GM23338 (cell line): Measurements from ENCODE around the gene PLEKHG4B. TPM values are rescaled to one million over a fixed set of nuclear protein-coding genes. Genes with fewer than 3 reads are reported as not detected.

Experiments used
- ATAC-seq: fragments of 200-7000 bp; cut with Tn5 transposase; 3 replicates; pipeline ENCODE4 v1.9.1; 2020
- DNase-seq: peaks from one replicate; pipeline ENCODE4 v3.0.0-alpha.2; 2015; ENCODE audit warnings: low spot score
- H2AFZ ChIP-seq: fragments of 200-600 bp; sonication (generic); 2 replicates; pipeline ENCODE4 v1.8.0; 2016; ENCODE audit warnings: antibody characterized with exemption, mild to moderate bottlenecking, moderate library complexity
- H3F3A ChIP-seq: fragments of 200-600 bp; sonication (generic); replicated peaks from 2 replicates; pipeline ENCODE4 v1.8.0; 2017; ENCODE audit warnings: antibody characterized with exemption, mixed run types, low read depth
- H3K27ac ChIP-seq: fragments of 200-600 bp; sonication (generic); 2 replicates; pipeline ENCODE4 v1.6.1; 2016; ENCODE audit warnings: low read depth
- H3K27me3 ChIP-seq: fragments of 200-600 bp; sonication (generic); 2 replicates; pipeline ENCODE4 v1.8.0; 2016; ENCODE audit warnings: mild to moderate bottlenecking, mixed run types, moderate library complexity; ENCODE audit not compliant: insufficient read depth
- H3K36me3 ChIP-seq: fragments of 200-600 bp; sonication (generic); 2 replicates; pipeline ENCODE4 v1.8.0; 2016; ENCODE audit warnings: mild to moderate bottlenecking; ENCODE audit not compliant: insufficient read depth
- H3K4me1 ChIP-seq: fragments of 200-600 bp; sonication (generic); 2 replicates; pipeline ENCODE4 v1.8.0; 2016; ENCODE audit warnings: mild to moderate bottlenecking, moderate library complexity; ENCODE audit not compliant: insufficient read depth
- H3K4me2 ChIP-seq: fragments of 200-600 bp; sonication (generic); 2 replicates; pipeline ENCODE4 v1.7.1; 2017; ENCODE audit warnings: mixed run types
- H3K4me3 ChIP-seq: fragments of 200-600 bp; sonication (generic); 2 replicates; pipeline ENCODE4 v1.6.1; 2016; ENCODE audit warnings: mixed run types
- H3K79me2 ChIP-seq: fragments of 200-600 bp; sonication (generic); replicated peaks from 2 replicates; pipeline ENCODE4 v1.8.0; 2017; ENCODE audit warnings: mild to moderate bottlenecking; ENCODE audit not compliant: insufficient read depth
- H3K9me2 ChIP-seq: fragments of 200-600 bp; sonication (generic); 2 replicates; pipeline ENCODE4 v1.8.0; 2017; ENCODE audit not compliant: insufficient read depth
- H4K20me1 ChIP-seq: fragments of 200-600 bp; sonication (generic); replicated peaks from 2 replicates; pipeline ENCODE4 v1.8.0; 2017; ENCODE audit warnings: mild to moderate bottlenecking; ENCODE audit not compliant: insufficient read depth
- H3K27ac Mint-ChIP-seq: 2 replicates; pipeline ENCODE4 v1.8.0; 2020; ENCODE audit warnings: inconsistent platforms, mild to moderate bottlenecking, moderate library complexity, mixed read lengths
- H3K27me3 Mint-ChIP-seq: 3 replicates; pipeline ENCODE4 v1.8.0; 2022; ENCODE audit warnings: low read depth, mild to moderate bottlenecking, moderate library complexity, mixed read lengths, inconsistent platforms; ENCODE audit not compliant: insufficient read depth, poor library complexity
- H3K36me3 Mint-ChIP-seq: 3 replicates; pipeline ENCODE4 v1.8.0; 2021; ENCODE audit warnings: low read depth, mild to moderate bottlenecking, inconsistent platforms, moderate library complexity, mixed read lengths
- H3K4me1 Mint-ChIP-seq: 3 replicates; pipeline ENCODE4 v1.8.0; 2020; ENCODE audit warnings: mild to moderate bottlenecking, inconsistent platforms, mixed read lengths
- H3K4me3 Mint-ChIP-seq: 3 replicates; pipeline ENCODE4 v1.8.0; 2021; ENCODE audit warnings: moderate library complexity, mild to moderate bottlenecking, inconsistent platforms, mixed read lengths
- H3K9me3 Mint-ChIP-seq: 3 replicates; pipeline ENCODE4 v1.8.0; 2020; ENCODE audit warnings: moderate library complexity, mild to moderate bottlenecking, inconsistent platforms, mixed read lengths
- POLR2AphosphoS5 ChIP-seq: IDR thresholded peaks from 2 replicates; pipeline ENCODE4 v1.6.1; 2016; ENCODE audit warnings: antibody characterized with exemption, low read depth
- ZNF331 ChIP-seq: fragments of 250-450 bp; sonication (Bioruptor Pico); IDR thresholded peaks from 2 replicates; pipeline ENCODE4 v1.5.0; 2020; ENCODE audit warnings: low read depth, mild to moderate bottlenecking, moderate library complexity
- ZNF462 ChIP-seq: fragments of 250-450 bp; sonication (Bioruptor Pico); IDR thresholded peaks from 2 replicates; pipeline ENCODE4 v1.5.0; 2020; ENCODE audit warnings: mild to moderate bottlenecking, moderate library complexity
- polyA plus RNA-seq: library from polyadenylated mRNA; unstranded; fragments of >200 nt; fragmentation: Nextera tagmentation; extraction: Ambion mirVana; gene quantifications from 2 replicates; pipeline ENCODE4 v1.2.1, GENCODE V29; 2016
- total RNA-seq: library from RNA; depleted of rRNA; stranded (reverse); fragments of >200 nt; shearing (Covaris generic); gene quantifications from 2 replicates; pipeline ENCODE4 v1.2.3, GENCODE V29; 2014
- TF ChIP-seq, protein P1 (sequence below), 2 experiments: fragments of 200-600 bp in 1 of 2; sonication (generic) in 1 of 2; conservative IDR thresholded peaks; 2 replicates each; pipeline versions ENCODE4 v1.5.1 to v1.6.1; 2016 to 2017; ENCODE audit warnings: antibody characterized with exemption in 2 of 2, low read depth in 2 of 2, mild to moderate bottlenecking in 2 of 2, moderate library complexity in 1 of 2

PLEKHG4B gene
- total and polyA plus RNA-seq, 2 experiments from 2014 or later, result 33.5 to 54.8 TPM

DNA sequence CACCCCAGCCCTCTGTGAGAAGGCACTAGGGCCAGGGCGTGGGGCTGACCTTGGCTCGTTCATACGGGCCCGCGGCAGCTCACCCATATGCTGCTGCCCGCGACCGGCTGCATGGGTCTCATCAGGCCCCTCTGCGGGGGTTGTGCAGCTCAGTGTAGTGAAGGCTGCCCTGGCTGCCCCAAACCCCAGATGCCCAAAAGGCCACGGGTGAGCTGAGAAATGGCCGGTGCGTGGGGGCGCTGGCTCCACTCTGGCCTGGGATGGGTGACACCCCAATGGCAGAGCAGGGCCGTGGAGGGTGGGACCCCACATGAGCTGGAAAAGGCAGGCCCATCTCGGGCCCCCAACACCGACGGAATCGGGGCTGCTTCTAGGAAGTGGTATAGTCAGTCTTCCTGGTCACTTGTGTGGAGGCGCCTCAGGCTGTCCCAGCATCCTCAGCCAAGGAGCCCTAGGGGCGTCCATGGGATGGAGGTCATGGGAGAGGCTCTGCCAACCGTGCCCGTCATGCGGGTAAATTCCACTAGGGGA is 79.9 kb downstream of the PLEKHG4B start:
- Mint-ChIP-seq H3K4me1 (peaks cover 3% of the 10 kb centered on the region; the same call in 2 of the 3 replicates), H3K4me3 (no peak overlapping the region), H3K27ac (no peak overlapping the region), H3K27me3 (peaks cover 11% of the 10 kb centered on the region), H3K9me3 (no peaks in the 10 kb centered on the region; the same call in 2 of the 3 replicates), H3K36me3 (peaks cover 26% of the 10 kb centered on the region)
- no peaks in the 10 kb centered on the region for H3K27me3 ChIP-seq
- H3F3A ChIP-seq, result no peaks in the 10 kb centered on the region
- no peak for DNase-seq
- no peak overlapping the region for H3K4me2 ChIP-seq
- H3K4me1 ChIP-seq, result no peaks in the 10 kb centered on the region
- no peak for ATAC-seq
- no peaks in the 10 kb centered on the region for H3K79me2 ChIP-seq
- no peak overlapping the region for H2AFZ ChIP-seq
- no peaks in the 10 kb centered on the region for H3K36me3 ChIP-seq
- H3K9me2 ChIP-seq, result no peaks in the 10 kb centered on the region
- no peak overlapping the region for H3K4me3 ChIP-seq
- H3K27ac ChIP-seq, result no peak overlapping the region
- no peak for TF ChIP-seq POLR2AphosphoS5
- TF ChIP-seq, protein P1, sequence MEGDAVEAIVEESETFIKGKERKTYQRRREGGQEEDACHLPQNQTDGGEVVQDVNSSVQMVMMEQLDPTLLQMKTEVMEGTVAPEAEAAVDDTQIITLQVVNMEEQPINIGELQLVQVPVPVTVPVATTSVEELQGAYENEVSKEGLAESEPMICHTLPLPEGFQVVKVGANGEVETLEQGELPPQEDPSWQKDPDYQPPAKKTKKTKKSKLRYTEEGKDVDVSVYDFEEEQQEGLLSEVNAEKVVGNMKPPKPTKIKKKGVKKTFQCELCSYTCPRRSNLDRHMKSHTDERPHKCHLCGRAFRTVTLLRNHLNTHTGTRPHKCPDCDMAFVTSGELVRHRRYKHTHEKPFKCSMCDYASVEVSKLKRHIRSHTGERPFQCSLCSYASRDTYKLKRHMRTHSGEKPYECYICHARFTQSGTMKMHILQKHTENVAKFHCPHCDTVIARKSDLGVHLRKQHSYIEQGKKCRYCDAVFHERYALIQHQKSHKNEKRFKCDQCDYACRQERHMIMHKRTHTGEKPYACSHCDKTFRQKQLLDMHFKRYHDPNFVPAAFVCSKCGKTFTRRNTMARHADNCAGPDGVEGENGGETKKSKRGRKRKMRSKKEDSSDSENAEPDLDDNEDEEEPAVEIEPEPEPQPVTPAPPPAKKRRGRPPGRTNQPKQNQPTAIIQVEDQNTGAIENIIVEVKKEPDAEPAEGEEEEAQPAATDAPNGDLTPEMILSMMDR (conservative IDR thresholded peaks at IDR 0.05; ENCODE audit: low read depth in 2 of 2), result no peak
- TF ChIP-seq ZNF331, result no peak
- TF ChIP-seq ZNF462, result no peak
- H4K20me1 ChIP-seq, result no peaks in the 10 kb centered on the region; the same call in 1 of the 2 replicates
